GM19438 (cell line): ENCODE results near the gene TMEM59.
"Not testable (repeated sequence)": the region's sequence is repeated elsewhere in the genome, so short reads cannot be mapped to it uniquely, and the experiment has no call there.

Source experiments
- ATAC-seq: cut with Tn5 transposase; IDR thresholded peaks from one replicate; pipeline ENCODE4 v1.9.1; 2021; ENCODE audit warnings: low read depth; ENCODE audit not compliant: unreplicated experiment

The TMEM59 gene

GRCh38 chr1:54054438-54054749, 1.4 kb upstream of the TMEM59 start:
- ATAC-seq = no peak

GRCh38 chr1:54053745-54054437, 887 bp upstream of the TMEM59 start:
- no peak for ATAC-seq

- ATAC-seq = peak; percentile 21
Measured at GRCh38 chr1:54052431-54052933, 522 bp downstream of the TMEM59 start.

GRCh38 chr1:54051933-54052430, 1.0 kb downstream of the TMEM59 start:
- ATAC-seq = no peak

GRCh38 chr1:54050435-54050834, 2.6 kb downstream of the TMEM59 start:
- not testable (repeated sequence) for ATAC-seq

GRCh38 chr1:54047384-54048305, 5.4 kb downstream of the TMEM59 start:
- no peak for ATAC-seq

GRCh38 chr1:54046671-54047383, 6.2 kb downstream of the TMEM59 start:
- no peak for ATAC-seq

- no peak for ATAC-seq
Measured at GRCh38 chr1:54045496-54045895, 7.5 kb downstream of the TMEM59 start.

- ATAC-seq = no peak
Measured at GRCh38 chr1:54041806-54042205, 11.2 kb downstream of the TMEM59 start.

- no peak for ATAC-seq
Measured at GRCh38 chr1:54037476-54037875, 15.5 kb downstream of the TMEM59 start.

GRCh38 chr1:54028306-54029251, 24.4 kb downstream of the TMEM59 start:
- ATAC-seq = no peak

- no peak for ATAC-seq
Measured at GRCh38 chr1:54027848-54028247, 25.2 kb downstream of the TMEM59 start.

- not testable (repeated sequence) for ATAC-seq
Measured at GRCh38 chr1:54024811-54025210, 28.2 kb downstream of the TMEM59 start.

GRCh38 chr1:54024358-54024757, 28.6 kb downstream of the TMEM59 start:
- ATAC-seq = no peak

- ATAC-seq = not testable (repeated sequence)
Measured at GRCh38 chr1:54019562-54020176, 33.3 kb downstream of the TMEM59 start.

GRCh38 chr1:54018635-54019034, 34.4 kb downstream of the TMEM59 start:
- no peak for ATAC-seq

GRCh38 chr1:54017979-54018378, 35.0 kb downstream of the TMEM59 start, which contains the start of gene LDLRAD1:
TSS of gene LDLRAD1 (minus strand) at chr1:54018186. CDS start at chr1:54018112, 74 bp downstream.
- no peak for ATAC-seq

- no peak for ATAC-seq
Measured at GRCh38 chr1:54016343-54017282, 36.4 kb downstream of the TMEM59 start.
